ENCODE results near the gene ECHS1. TPM values are rescaled to one million over a fixed set of nuclear protein-coding genes. Genes with fewer than 3 reads are reported as not detected.
A peak's percentile ranks its signal among the peaks of the same experiment; 100 is the strongest.

The ECHS1 gene
- total RNA-seq, 1 donor from 2014 or later: 69.8 TPM

- peaks cover 10% of the 10 kb centered on the region for H3K36me3 Mint-ChIP-seq
- no peaks in the 10 kb centered on the region for H3K9me3 Mint-ChIP-seq
- peaks cover 13% of the 10 kb centered on the region for H3K4me1 Mint-ChIP-seq
- H3K27me3 Mint-ChIP-seq (ENCODE audit: low read depth): no peaks in the 10 kb centered on the region
- no peak overlapping the region for H3K27ac Mint-ChIP-seq
- TF ChIP-seq, protein P1, sequence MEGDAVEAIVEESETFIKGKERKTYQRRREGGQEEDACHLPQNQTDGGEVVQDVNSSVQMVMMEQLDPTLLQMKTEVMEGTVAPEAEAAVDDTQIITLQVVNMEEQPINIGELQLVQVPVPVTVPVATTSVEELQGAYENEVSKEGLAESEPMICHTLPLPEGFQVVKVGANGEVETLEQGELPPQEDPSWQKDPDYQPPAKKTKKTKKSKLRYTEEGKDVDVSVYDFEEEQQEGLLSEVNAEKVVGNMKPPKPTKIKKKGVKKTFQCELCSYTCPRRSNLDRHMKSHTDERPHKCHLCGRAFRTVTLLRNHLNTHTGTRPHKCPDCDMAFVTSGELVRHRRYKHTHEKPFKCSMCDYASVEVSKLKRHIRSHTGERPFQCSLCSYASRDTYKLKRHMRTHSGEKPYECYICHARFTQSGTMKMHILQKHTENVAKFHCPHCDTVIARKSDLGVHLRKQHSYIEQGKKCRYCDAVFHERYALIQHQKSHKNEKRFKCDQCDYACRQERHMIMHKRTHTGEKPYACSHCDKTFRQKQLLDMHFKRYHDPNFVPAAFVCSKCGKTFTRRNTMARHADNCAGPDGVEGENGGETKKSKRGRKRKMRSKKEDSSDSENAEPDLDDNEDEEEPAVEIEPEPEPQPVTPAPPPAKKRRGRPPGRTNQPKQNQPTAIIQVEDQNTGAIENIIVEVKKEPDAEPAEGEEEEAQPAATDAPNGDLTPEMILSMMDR (IDR thresholded peaks at IDR 0.05; ENCODE audit: unreplicated experiment): no peak
- peak in 1 of 2 experiments; percentile 33 for DNase-seq (ENCODE audit: low spot score in 2 of 2, unreplicated experiment in 2 of 2)
- H3K4me3 Mint-ChIP-seq: no peak overlapping the region
Measured at GRCh38 chr10:133396035-133396624, 23.0 kb upstream of the ECHS1 start.

DNA sequence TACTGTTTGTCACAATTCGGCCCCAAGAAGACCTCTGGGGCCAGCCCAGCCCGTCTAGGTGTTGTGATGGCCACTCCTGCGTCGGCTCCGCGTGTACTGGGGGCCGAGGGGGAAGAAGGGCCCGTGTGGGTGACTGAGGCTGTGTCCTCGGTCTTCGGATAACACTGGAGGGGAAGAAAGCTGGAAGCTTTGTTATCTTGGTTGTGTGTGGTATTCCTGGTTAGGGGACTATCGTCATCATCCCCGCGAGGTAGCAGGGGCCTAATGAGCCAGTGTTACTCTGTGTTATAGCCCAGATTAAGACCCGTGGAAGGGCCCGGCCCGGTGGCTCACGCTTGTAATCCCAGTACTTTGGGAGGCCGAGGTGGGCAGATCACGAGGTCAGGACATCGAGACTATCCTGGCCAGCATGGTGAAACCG lies 21.7 kb upstream of the ECHS1 start:
- Mint-ChIP-seq H3K4me1 (peaks cover 13% of the 10 kb centered on the region), H3K27me3 (ENCODE audit: low read depth) (no peaks in the 10 kb centered on the region), H3K36me3 (peaks cover 12% of the 10 kb centered on the region), H3K4me3 (peak overlapping the region; percentile 95), H3K27ac (peak overlapping the region; percentile 97), H3K9me3 (no peaks in the 10 kb centered on the region)
- DNase-seq (ENCODE audit: low spot score in 2 of 2, unreplicated experiment in 2 of 2): peak in 1 of 2 experiments; percentile 37
- TF ChIP-seq, protein P1 (IDR thresholded peaks at IDR 0.05; ENCODE audit: unreplicated experiment): no peak

- H3K4me1 Mint-ChIP-seq: peaks cover 13% of the 10 kb centered on the region
- H3K4me3 Mint-ChIP-seq: peak within 1 kb of the TSS; percentile 95
Measured at GRCh38 chr10:133394064-133394663, 21.0 kb upstream of the ECHS1 start, which contains the start of gene MTG1. Gene MTG1, plus strand, starts transcription at chr10:133394157. Its CDS starts 64 bp downstream, at chr10:133394221.

DNA sequence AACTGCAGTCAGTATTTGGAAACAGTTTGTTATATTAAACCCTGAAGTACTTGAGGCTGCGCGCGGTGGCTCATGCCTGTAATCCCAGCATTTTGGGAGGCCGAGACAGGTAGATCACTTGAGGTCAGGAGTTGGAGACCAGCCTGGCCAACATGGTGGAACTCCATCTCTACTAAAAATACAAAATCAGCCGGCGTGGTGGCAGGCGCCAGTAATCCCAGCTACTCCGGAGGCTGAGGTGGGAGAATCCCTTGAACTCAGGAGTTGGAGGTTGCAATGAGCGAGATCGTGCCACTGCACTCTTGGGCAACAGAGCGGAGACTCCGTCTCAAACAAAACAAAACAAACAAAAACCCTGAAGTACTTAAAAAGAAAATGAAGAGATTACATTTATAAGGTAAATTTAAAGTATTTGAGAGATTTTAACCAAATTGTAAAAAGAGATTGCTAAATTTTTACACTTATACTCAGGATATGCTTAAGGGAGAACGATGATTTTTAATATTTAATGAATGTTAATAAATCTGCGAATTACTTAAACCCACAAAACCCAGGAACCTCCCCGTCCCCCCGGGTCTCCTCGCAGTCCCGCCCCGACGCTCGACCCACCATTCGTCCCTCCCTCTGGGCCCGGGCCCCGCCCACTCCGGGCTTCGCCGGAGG lies 20.4 kb upstream of the ECHS1 start:
- peaks cover 14% of the 10 kb centered on the region for H3K36me3 Mint-ChIP-seq
- H3K9me3 Mint-ChIP-seq: no peaks in the 10 kb centered on the region
- peak overlapping the region; percentile 95 for H3K4me3 Mint-ChIP-seq
- TF ChIP-seq, protein P1 (IDR thresholded peaks at IDR 0.05; ENCODE audit: unreplicated experiment): no peak
- no peaks in the 10 kb centered on the region for H3K27me3 Mint-ChIP-seq (ENCODE audit: low read depth)
- H3K27ac Mint-ChIP-seq: peak overlapping the region; percentile 84
- DNase-seq (ENCODE audit: low spot score in 2 of 2, unreplicated experiment in 2 of 2): peak in 1 of 2 experiments; percentile 35
- H3K4me1 Mint-ChIP-seq: peaks cover 13% of the 10 kb centered on the region

More at GRCh38 chr10:133394064-133394663, 21.0 kb upstream of the ECHS1 start, which contains the start of gene MTG1:
- Mint-ChIP-seq H3K27ac (peak within 1 kb of the TSS; percentile 97), H3K27me3 (ENCODE audit: low read depth) (no peaks in the 10 kb centered on the region), H3K36me3 (peaks cover 14% of the 10 kb centered on the region), H3K9me3 (no peaks in the 10 kb centered on the region)
- TF ChIP-seq, protein P1 (IDR thresholded peaks at IDR 0.05; ENCODE audit: unreplicated experiment): no peak
- DNase-seq (ENCODE audit: low spot score in 2 of 2, unreplicated experiment in 2 of 2): peak; percentile 92 to 98

- Mint-ChIP-seq H3K36me3 (peaks cover 9% of the 10 kb centered on the region), H3K4me3 (no peak overlapping the region), H3K27me3 (ENCODE audit: low read depth) (no peaks in the 10 kb centered on the region), H3K27ac (no peak overlapping the region), H3K9me3 (no peaks in the 10 kb centered on the region), H3K4me1 (peaks cover 13% of the 10 kb centered on the region)
- DNase-seq (ENCODE audit: low spot score in 2 of 2, unreplicated experiment in 2 of 2): peak in 1 of 2 experiments; percentile 24
- TF ChIP-seq, protein P1 (IDR thresholded peaks at IDR 0.05; ENCODE audit: unreplicated experiment): no peak
Measured at GRCh38 chr10:133391761-133392518, 18.8 kb upstream of the ECHS1 start.

Measured in mesothelial cell of epicardium (in vitro differentiated cells).